GM12872 (cell line): Measurements from ENCODE around the gene BUD31.

ENCODE experiments used
- TF ChIP-seq, protein P1 (sequence below): IDR thresholded peaks from 3 replicates; pipeline ENCODE4 v1.5.1; 2011; ENCODE audit warnings: low read depth, mild to moderate bottlenecking, low read length, moderate library complexity; ENCODE audit not compliant: insufficient read depth

The BUD31 gene

DNA sequence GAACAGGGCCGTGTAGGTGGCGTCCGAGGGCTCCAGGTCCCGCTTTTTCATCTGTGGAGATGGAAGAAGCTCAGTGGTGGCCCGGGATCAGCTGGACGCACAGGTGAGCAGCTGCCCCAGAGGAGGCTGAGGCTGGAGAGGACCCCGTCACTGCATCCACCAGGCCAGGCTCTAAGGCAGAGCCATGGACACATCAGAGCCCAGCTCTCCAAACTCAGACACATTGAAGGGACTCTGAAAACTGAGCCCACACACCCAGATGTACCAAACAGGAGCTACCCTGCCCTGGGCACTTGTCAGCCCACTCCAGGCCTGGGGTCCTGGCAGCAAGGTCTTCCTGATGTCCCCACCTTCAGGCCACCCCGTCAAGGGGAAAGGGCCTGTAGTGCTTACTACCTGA is 21.0 kb downstream of the BUD31 start:
- TF ChIP-seq, protein P1, sequence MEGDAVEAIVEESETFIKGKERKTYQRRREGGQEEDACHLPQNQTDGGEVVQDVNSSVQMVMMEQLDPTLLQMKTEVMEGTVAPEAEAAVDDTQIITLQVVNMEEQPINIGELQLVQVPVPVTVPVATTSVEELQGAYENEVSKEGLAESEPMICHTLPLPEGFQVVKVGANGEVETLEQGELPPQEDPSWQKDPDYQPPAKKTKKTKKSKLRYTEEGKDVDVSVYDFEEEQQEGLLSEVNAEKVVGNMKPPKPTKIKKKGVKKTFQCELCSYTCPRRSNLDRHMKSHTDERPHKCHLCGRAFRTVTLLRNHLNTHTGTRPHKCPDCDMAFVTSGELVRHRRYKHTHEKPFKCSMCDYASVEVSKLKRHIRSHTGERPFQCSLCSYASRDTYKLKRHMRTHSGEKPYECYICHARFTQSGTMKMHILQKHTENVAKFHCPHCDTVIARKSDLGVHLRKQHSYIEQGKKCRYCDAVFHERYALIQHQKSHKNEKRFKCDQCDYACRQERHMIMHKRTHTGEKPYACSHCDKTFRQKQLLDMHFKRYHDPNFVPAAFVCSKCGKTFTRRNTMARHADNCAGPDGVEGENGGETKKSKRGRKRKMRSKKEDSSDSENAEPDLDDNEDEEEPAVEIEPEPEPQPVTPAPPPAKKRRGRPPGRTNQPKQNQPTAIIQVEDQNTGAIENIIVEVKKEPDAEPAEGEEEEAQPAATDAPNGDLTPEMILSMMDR, result no peak

DNA sequence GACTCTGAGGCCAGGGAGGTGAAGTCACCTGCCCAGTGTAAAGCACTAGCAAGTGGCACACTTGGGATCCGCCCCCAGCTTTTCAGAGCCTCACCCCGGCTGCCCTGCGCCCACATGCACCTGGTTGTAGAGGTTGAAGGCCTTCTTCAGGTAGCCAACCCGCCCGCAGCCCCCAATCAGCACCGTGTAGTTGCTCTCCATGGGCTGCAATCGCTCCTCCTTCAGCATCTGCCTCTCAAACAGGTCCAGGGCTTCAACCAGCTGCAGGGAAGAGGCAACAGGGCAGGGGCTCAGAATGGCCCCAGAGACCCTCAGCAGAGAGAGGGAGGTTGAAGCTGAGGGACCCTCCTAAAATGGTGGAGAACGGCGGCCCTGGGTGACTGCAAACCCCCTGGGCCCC is 24.4 kb downstream of the BUD31 start:
- TF ChIP-seq, protein P1, result no peak

DNA sequence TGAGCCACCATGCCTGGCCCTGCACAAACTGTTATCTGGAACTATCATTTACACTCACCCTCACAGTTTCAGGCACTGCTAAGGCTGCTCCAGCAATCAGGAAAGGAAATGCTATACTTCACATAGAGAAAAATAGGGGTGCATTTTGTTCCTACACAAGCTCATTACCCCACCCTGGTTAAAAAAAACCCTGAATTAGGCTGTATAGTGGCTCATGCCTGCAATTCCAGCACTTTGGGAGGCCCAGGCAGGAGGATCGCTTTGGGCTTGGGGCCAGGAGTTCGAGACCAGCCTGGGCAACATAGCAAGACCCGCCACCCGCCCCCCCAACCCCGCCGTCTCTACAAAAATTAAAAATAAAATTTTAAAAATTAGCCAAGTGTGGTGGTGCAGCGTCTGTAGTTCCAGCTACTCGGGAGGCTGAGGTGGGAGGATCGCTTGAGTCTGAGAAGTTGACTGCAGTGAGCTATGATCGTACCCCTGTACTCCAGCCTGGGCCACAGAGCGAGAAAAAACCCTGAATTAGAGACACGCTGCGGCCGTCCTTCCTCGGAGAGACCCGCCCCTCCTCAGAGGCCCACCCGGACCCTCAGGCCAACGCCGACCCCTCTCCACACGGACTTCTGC is 29.3 kb downstream of the BUD31 start:
- TF ChIP-seq, protein P1, result no peak

DNA sequence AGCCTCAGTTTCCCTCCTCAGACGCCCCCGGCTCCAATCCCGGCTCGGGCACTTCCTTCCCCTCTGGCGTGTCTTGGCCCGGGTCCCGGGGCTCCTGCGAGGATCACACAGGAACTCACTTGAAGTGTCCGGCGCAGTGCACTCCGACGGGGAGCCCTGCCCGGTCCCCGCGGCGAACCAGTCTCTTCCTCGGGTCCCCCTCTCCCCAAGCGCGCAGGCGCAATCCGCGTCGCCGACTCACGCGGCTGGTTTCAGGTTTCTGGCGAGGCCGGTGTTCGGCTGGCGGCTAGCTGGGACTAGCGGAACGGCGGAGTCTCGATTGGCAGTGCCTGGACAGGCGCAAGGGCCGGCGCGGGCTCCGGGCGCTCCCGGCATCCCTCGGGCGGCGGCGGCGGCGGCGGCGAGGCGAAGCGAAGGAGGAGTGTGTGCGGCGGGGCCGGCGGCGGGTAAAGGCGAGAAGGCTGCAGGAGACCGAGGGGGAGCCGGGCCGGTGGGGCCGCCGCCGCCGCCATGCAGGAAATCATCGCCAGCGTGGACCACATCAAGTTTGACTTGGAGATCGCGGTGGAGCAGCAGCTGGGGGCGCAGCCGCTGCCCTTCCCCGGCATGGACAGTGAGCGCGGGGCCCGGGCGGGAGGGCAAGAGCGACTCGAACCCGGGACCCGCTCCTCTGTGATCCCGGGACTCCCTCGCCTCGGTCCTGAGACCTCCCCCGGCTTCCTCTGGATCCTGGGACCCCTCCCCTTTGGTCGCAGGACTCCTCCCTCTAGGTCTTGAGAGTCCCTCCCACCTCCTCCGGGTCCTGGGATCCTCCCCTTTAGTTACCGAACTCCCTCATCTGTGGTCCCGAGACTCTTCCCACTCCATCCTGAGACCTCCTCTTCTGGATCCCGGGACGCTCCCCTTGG is 30.1 kb downstream of the BUD31 start, which contains the start of the genes CPSF4 and PTCD1:
Gene CPSF4 (plus strand): TSS at position 371 of the 908 bp plus-strand sequence. CDS start 140 bp downstream, at position 511.
Gene PTCD1 (minus strand): TSS at position 226 of the 908 bp plus-strand sequence. CDS start 3,556 bp downstream, outside the sequence.
- TF ChIP-seq, protein P1, result no peak

DNA sequence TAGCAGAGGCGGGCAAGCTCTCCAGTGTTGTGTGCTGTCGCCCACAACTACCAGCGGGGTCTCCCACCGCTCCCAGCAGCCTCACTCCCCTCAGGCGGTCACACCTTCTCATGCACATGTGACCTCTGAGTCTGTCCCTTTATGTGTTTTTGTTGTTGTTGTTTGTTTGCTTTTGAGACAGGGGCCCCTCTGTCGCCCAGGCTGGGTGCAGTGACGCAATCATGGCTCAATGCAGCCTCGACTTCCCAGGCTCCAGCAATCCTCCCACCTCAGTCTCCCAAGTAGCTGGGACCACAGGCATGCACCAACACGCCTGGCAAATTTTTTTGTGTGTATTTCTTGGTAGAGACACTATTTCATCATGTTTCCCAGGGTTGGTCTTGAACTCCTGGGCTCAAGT is 31.4 kb downstream of the BUD31 start:
- TF ChIP-seq, protein P1, result no peak

DNA sequence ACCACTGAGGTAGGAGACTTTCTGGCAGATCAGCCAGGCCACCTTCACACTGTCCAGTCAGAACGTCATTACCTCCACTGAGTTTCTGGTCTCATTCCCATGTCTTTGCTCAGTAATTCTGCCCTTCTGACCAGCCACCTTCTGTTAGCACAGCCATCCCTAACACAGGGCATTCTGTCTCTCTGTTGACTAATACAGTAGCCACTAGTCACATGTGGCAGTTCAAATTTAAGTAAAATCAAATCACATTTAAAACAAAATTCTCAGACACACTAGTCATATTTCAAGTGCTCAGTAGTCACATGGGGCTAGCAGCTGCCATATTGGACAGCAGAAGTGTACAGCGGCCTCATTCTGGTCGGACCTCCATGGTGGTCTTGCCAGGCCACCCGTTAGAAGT is 37.3 kb downstream of the BUD31 start:
- TF ChIP-seq, protein P1, result no peak

DNA sequence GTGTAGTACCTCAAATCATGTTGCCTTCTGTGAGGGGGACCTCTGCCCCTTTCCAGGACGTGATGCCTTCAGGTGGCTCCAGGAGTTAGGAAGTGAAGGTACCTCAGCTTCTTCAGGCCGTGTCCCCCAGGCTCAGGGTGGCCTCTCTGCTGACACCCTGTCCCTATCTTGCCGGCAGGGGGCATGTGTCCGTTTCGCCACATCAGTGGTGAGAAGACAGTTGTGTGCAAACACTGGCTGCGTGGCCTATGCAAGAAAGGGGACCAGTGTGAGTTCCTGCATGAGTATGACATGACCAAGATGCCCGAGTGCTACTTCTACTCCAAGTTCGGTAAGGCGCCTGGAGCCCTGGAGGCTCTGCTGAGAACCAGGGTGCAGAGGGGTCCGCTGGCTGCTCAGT is 39.2 kb downstream of the BUD31 start:
- TF ChIP-seq, protein P1, result no peak
